Measurements from ENCODE around the gene PTPRM.

The PTPRM gene

GRCh38 chr18:8365006-8365405, 797.9 kb downstream of the PTPRM start:
- no peak for DNase-seq (ENCODE audit: low spot score)

- no peak for DNase-seq (ENCODE audit: low spot score)
These were observed 798.4 kb downstream of the PTPRM start for GRCh38 chr18:8365528-8365927.

GRCh38 chr18:8366070-8366469, 799.0 kb downstream of the PTPRM start:
- DNase-seq (ENCODE audit: low spot score), result no peak

- no peak for DNase-seq (ENCODE audit: low spot score)
These were observed 799.5 kb downstream of the PTPRM start for GRCh38 chr18:8366656-8367055.

- DNase-seq (ENCODE audit: low spot score), result no peak
These were observed 800.3 kb downstream of the PTPRM start for GRCh38 chr18:8367217-8367988.

- no peak for DNase-seq (ENCODE audit: low spot score)
These were observed 801.5 kb downstream of the PTPRM start for GRCh38 chr18:8368512-8369217.

- DNase-seq (ENCODE audit: low spot score), result no peak
These were observed 806.4 kb downstream of the PTPRM start for GRCh38 chr18:8373486-8373885.

- DNase-seq (ENCODE audit: low spot score), result no peak
These were observed 807.6 kb downstream of the PTPRM start for GRCh38 chr18:8374676-8375075.

GRCh38 chr18:8375249-8375648, 808.1 kb downstream of the PTPRM start:
- no peak for DNase-seq (ENCODE audit: low spot score)

- DNase-seq (ENCODE audit: low spot score), result no peak
These were observed 809.0 kb downstream of the PTPRM start for GRCh38 chr18:8376113-8376512.

GRCh38 chr18:8379187-8379941, 812.2 kb downstream of the PTPRM start:
- no peak for DNase-seq (ENCODE audit: low spot score)

- DNase-seq (ENCODE audit: low spot score), result no peak
These were observed 812.9 kb downstream of the PTPRM start for GRCh38 chr18:8380006-8380405.

- no peak for DNase-seq (ENCODE audit: low spot score)
These were observed 813.8 kb downstream of the PTPRM start for GRCh38 chr18:8380926-8381325.

GRCh38 chr18:8381821-8382459, 814.8 kb downstream of the PTPRM start:
- no peak for DNase-seq (ENCODE audit: low spot score)

- DNase-seq (ENCODE audit: low spot score), result no peak
These were observed 818.3 kb downstream of the PTPRM start for GRCh38 chr18:8385400-8385799.

- DNase-seq (ENCODE audit: low spot score), result no peak
These were observed 819.7 kb downstream of the PTPRM start for GRCh38 chr18:8386669-8387380.

GRCh38 chr18:8389391-8390340, 822.5 kb downstream of the PTPRM start:
- DNase-seq (ENCODE audit: low spot score), result no peak

- no peak for DNase-seq (ENCODE audit: low spot score)
These were observed 824.0 kb downstream of the PTPRM start for GRCh38 chr18:8391068-8391467.

- no peak for DNase-seq (ENCODE audit: low spot score)
These were observed 829.1 kb downstream of the PTPRM start for GRCh38 chr18:8396254-8396653.

GRCh38 chr18:8397034-8397433, 829.9 kb downstream of the PTPRM start:
- no peak for DNase-seq (ENCODE audit: low spot score)

- no peak for DNase-seq (ENCODE audit: low spot score)
These were observed 832.0 kb downstream of the PTPRM start for GRCh38 chr18:8399138-8399537.
